ENCODE measurements around the gene WIZ.

GRCh38 chr19:15421136-15421695 is 28.5 kb downstream of the WIZ start:
- TF ChIP-seq CTCF (IDR thresholded peaks at IDR 0.05 in 8 of 11, conservative IDR thresholded peaks at IDR 0.05 in 3 of 11) (no peak), POLR2AphosphoS5 (IDR thresholded peaks at IDR 0.05) (no peak), POLR2A (IDR thresholded peaks at IDR 0.05) (no peak)

Data from spleen (tissue), 7 donors.